Neural progenitor cell (in vitro differentiated cells): ENCODE data around the gene KCNC2.

Experiments used
- CTCF ChIP-seq: fragments of 200-600 bp; sonication (generic); IDR thresholded peaks from 2 replicates; pipeline ENCODE4 v1.5.1; 2017; ENCODE audit warnings: antibody characterized with exemption, mild to moderate bottlenecking
- EZH2 ChIP-seq: fragments of 200-600 bp; sonication (generic); IDR thresholded peaks from 2 replicates; pipeline ENCODE4 v1.6.1; 2017; ENCODE audit warnings: antibody characterized with exemption, mild to moderate bottlenecking, moderate library complexity

- TF ChIP-seq CTCF (no peak), EZH2 (no peak)
These were observed 18.8 kb downstream of the KCNC2 start for GRCh38 chr12:75190846-75191245.
